Measurements from ENCODE around the gene GRB2. TPM values are rescaled to one million over a fixed set of nuclear protein-coding genes. Genes with fewer than 3 reads are reported as not detected.

GRB2 gene
- total and polyA plus RNA-seq, 2 donors from 2014 or later = 65.3 to 119 TPM

DNA sequence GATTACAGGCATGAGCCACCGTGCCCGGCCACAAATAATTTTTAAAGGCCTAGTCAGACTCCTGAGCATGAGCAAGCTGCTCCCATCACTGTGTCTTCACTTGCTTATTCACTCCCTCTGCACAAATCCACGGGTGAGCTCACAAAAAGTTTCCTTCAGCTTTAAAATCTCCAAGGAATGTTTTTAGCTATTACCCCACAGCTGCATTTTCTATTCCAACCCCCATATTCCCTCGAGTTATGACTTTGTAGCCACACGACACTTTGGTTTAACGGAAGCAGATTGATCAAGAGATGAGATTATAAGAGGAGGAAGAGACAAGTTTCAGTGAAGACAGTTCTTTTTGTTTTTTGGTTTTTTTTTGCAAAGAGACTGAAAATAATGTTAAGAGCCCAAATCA is 67.1 kb downstream of the GRB2 start:
- H3K36me3 ChIP-seq (ENCODE audit: control insufficient read depth in 2 of 3, insufficient read depth in 3 of 3, low read length in 3 of 3) = no peaks in the 10 kb centered on the region
- FAIRE-seq (no peak), DNase-seq (no peak)
- no peak overlapping the region for H3K27ac ChIP-seq (ENCODE audit: low read depth in 2 of 2, low read length in 2 of 2)
- no peaks in the 10 kb centered on the region for H3K9me3 ChIP-seq (ENCODE audit: control insufficient read depth in 2 of 3, insufficient read depth in 1 of 3, low read length in 3 of 3)
- intact Hi-C loops (cut with DNase I) = no loop called here
- H3K27me3 ChIP-seq (ENCODE audit: control insufficient read depth, insufficient read depth, low read length) = no peaks in the 10 kb centered on the region
- peak overlapping the region in 1 of 3 donors; percentile 26 for H3K9ac ChIP-seq (ENCODE audit: low read length in 3 of 3)
- peaks cover 0 to 4% (median 0%) of the 10 kb centered on the region in 3 donors for H3K4me1 ChIP-seq (ENCODE audit: control insufficient read depth in 2 of 3, insufficient read depth in 2 of 3, low read depth in 1 of 3, low read length in 3 of 3)
- H3K4me3 ChIP-seq (ENCODE audit: low read length in 3 of 3) = no peak overlapping the region
- no peak for TF ChIP-seq CTCF (IDR thresholded peaks at IDR 0.05; ENCODE audit: borderline replicate concordance, extremely low read depth, insufficient read depth)

DNA sequence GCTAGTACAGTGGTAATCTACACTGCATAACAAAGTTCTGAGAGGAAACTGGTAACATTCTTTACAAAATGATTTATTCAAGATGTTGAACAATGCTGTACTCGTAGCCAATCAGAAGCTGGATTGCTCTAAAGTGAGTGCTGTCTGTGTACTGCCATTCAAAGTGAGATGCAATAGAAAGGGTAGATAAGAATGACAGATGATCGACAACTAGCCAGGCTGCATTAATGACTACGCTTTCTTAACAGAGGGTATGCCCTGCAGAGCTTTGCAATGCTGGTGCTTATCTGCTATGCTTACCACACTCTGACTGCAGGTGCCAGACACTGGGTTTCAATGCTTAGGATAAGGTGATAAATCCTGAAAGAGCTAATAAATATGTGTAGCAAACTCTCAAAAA is 70.2 kb downstream of the GRB2 start:
- intact Hi-C loops (cut with DNase I) = no loop called here
- Histone ChIP-seq H3K27ac (ENCODE audit: low read depth in 2 of 2, low read length in 2 of 2) (no peak overlapping the region), H3K4me3 (ENCODE audit: low read length in 3 of 3) (no peak overlapping the region), H3K9ac (ENCODE audit: low read length in 3 of 3) (no peak overlapping the region), H3K9me3 (ENCODE audit: control insufficient read depth in 2 of 3, insufficient read depth in 1 of 3, low read length in 3 of 3) (no peaks in the 10 kb centered on the region), H3K27me3 (ENCODE audit: control insufficient read depth, insufficient read depth, low read length) (no peaks in the 10 kb centered on the region), H3K4me1 (ENCODE audit: control insufficient read depth in 2 of 3, insufficient read depth in 2 of 3, low read depth in 1 of 3, low read length in 3 of 3) (no peaks in the 10 kb centered on the region), H3K36me3 (ENCODE audit: control insufficient read depth in 2 of 3, insufficient read depth in 3 of 3, low read length in 3 of 3) (peaks cover 0 to 5% (median 4%) of the 10 kb centered on the region in 3 donors)
- DNase-seq (no peak), FAIRE-seq (no peak)
- no peak for TF ChIP-seq CTCF (IDR thresholded peaks at IDR 0.05; ENCODE audit: borderline replicate concordance, extremely low read depth, insufficient read depth)

GRCh38 chr17:75334723-75335122 is 70.8 kb downstream of the GRB2 start:
- FAIRE-seq (no peak), DNase-seq (no peak)
- Histone ChIP-seq H3K4me1 (ENCODE audit: control insufficient read depth in 2 of 3, insufficient read depth in 2 of 3, low read depth in 1 of 3, low read length in 3 of 3) (no peaks in the 10 kb centered on the region), H3K4me3 (ENCODE audit: low read length in 3 of 3) (no peak overlapping the region), H3K27ac (ENCODE audit: low read depth in 2 of 2, low read length in 2 of 2) (no peak overlapping the region), H3K36me3 (ENCODE audit: control insufficient read depth in 2 of 3, insufficient read depth in 3 of 3, low read length in 3 of 3) (peaks cover 0 to 5% (median 4%) of the 10 kb centered on the region in 3 donors), H3K9ac (ENCODE audit: low read length in 3 of 3) (no peak overlapping the region), H3K9me3 (ENCODE audit: control insufficient read depth in 2 of 3, insufficient read depth in 1 of 3, low read length in 3 of 3) (no peaks in the 10 kb centered on the region), H3K27me3 (ENCODE audit: control insufficient read depth, insufficient read depth, low read length) (no peaks in the 10 kb centered on the region)
- intact Hi-C loops (cut with DNase I) = no loop called here
- TF ChIP-seq CTCF (IDR thresholded peaks at IDR 0.05; ENCODE audit: borderline replicate concordance, extremely low read depth, insufficient read depth) = no peak

DNA sequence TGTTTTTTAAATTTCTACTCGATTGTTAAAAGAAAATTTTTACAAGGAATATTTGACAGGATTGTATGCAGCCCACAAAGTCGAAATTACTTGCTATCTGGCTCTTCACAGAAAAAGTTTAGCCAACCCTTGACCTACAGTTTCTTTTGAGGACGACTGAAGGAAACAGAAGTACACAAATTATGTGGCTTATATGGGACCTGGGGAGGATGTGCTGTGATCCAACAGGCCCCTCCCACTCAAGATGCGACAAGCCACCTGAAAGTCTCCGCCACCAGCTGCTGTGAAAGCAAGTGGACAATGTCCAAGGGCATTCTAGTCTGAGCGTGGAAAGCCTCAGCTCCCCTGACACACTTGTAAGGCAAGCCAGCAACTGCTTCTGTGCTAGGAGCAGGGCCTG is 73.8 kb downstream of the GRB2 start:
- H3K9me3 ChIP-seq (ENCODE audit: control insufficient read depth in 2 of 3, insufficient read depth in 1 of 3, low read length in 3 of 3) = no peaks in the 10 kb centered on the region
- DNase-seq = no peak
- intact Hi-C loops (cut with DNase I) = no loop called here
- no peak for FAIRE-seq
- H3K27me3 ChIP-seq (ENCODE audit: control insufficient read depth, insufficient read depth, low read length) = no peaks in the 10 kb centered on the region
- no peak overlapping the region for H3K9ac ChIP-seq (ENCODE audit: low read length in 3 of 3)
- H3K27ac ChIP-seq (ENCODE audit: low read depth in 2 of 2, low read length in 2 of 2) = no peak overlapping the region
- H3K4me3 ChIP-seq (ENCODE audit: low read length in 3 of 3) = no peak overlapping the region
- TF ChIP-seq CTCF (IDR thresholded peaks at IDR 0.05; ENCODE audit: borderline replicate concordance, extremely low read depth, insufficient read depth) = no peak
- peaks cover 0 to 5% (median 4%) of the 10 kb centered on the region in 3 donors for H3K36me3 ChIP-seq (ENCODE audit: control insufficient read depth in 2 of 3, insufficient read depth in 3 of 3, low read length in 3 of 3)
- H3K4me1 ChIP-seq (ENCODE audit: control insufficient read depth in 2 of 3, insufficient read depth in 2 of 3, low read depth in 1 of 3, low read length in 3 of 3) = no peaks in the 10 kb centered on the region

All from kidney (tissue), 14 donors.